ENCODE measurements around the gene NKX1-1. TPM values are rescaled to one million over a fixed set of nuclear protein-coding genes. Genes with fewer than 3 reads are reported as not detected.
A peak's percentile ranks its signal among the peaks of the same experiment; 100 is the strongest.

Gene NKX1-1
- total RNA-seq, 2 experiments from 2014 or later: not detected

GRCh38 chr4:1416051-1416947, 10.1 kb upstream of the NKX1-1 start:
- Mint-ChIP-seq H3K4me3 (no peak overlapping the region), H3K4me1 (ENCODE audit: low read depth) (no peaks in the 10 kb centered on the region), H3K27ac (no peak overlapping the region), H3K27me3 (peaks cover 76% of the 10 kb centered on the region), H3K36me3 (ENCODE audit: low read depth) (no peaks in the 10 kb centered on the region), H3K9me3 (no peaks in the 10 kb centered on the region)
- Histone ChIP-seq H3K4me1 (ENCODE audit: insufficient read depth, low read length) (no peaks in the 10 kb centered on the region), H3K27me3 (ENCODE audit: control insufficient read depth in 1 of 2, insufficient read depth in 2 of 2, low read length in 2 of 2) (peaks cover 38 to 49% of the 10 kb centered on the region in 2 experiments), H3K36me3 (ENCODE audit: insufficient read depth, low read length) (no peaks in the 10 kb centered on the region), H3K9me3 (ENCODE audit: control insufficient read depth in 1 of 2, insufficient read depth in 1 of 2, low read length in 2 of 2) (peaks cover 0 to 43% of the 10 kb centered on the region in 2 experiments), H3K27ac (ENCODE audit: low read depth in 1 of 2, low read length in 2 of 2) (no peak overlapping the region), H3K4me3 (ENCODE audit: low read length) (no peak overlapping the region)
- CTCF ChIA-PET: no interaction called here
- DNase-seq: peak in 1 of 14 experiments; percentile 6
- ATAC-seq (ENCODE audit: poor library complexity): no peak
- intact Hi-C loops (cut with DNase I, micrococcal nuclease): no loop called here
- POLR2A ChIA-PET: no interaction called here
- TF ChIP-seq CTCF (IDR thresholded peaks at IDR 0.05): no peak

DNA sequence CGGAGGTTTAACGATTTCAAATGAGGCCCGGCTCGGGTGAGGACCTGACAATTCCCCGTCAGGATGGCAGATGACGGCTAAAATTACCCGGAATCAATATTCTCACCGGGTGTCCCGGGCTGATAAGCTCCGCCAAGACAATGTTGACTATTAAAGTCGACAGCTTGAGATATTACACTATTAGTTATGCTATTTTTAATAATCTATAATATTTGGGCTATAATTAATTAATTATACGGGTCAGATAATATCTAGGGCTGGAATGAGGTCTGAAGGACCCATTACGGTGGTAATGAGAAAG, 9.4 kb upstream of the NKX1-1 start:
- H3K27ac Mint-ChIP-seq: no peak overlapping the region
- intact Hi-C loops (cut with DNase I, micrococcal nuclease): no loop called here
- Histone ChIP-seq H3K4me1 (ENCODE audit: insufficient read depth, low read length) (no peaks in the 10 kb centered on the region), H3K4me3 (ENCODE audit: low read length) (no peak overlapping the region), H3K27ac (ENCODE audit: low read depth in 1 of 2, low read length in 2 of 2) (no peak overlapping the region), H3K9me3 (ENCODE audit: control insufficient read depth in 1 of 2, insufficient read depth in 1 of 2, low read length in 2 of 2) (peaks cover 0 to 50% of the 10 kb centered on the region in 2 experiments), H3K36me3 (ENCODE audit: insufficient read depth, low read length) (no peaks in the 10 kb centered on the region), H3K27me3 (ENCODE audit: control insufficient read depth in 1 of 2, insufficient read depth in 2 of 2, low read length in 2 of 2) (peaks cover 45 to 56% of the 10 kb centered on the region in 2 experiments)
- TF ChIP-seq CTCF (IDR thresholded peaks at IDR 0.05): no peak
- CTCF ChIA-PET: no interaction called here
- DNase-seq (no peak), ATAC-seq (ENCODE audit: poor library complexity) (no peak)
- POLR2A ChIA-PET: no interaction called here
- no peaks in the 10 kb centered on the region for H3K36me3 Mint-ChIP-seq (ENCODE audit: low read depth)
- no peaks in the 10 kb centered on the region for H3K4me1 Mint-ChIP-seq (ENCODE audit: low read depth)
- H3K4me3 Mint-ChIP-seq: no peak overlapping the region
- no peaks in the 10 kb centered on the region for H3K9me3 Mint-ChIP-seq
- H3K27me3 Mint-ChIP-seq: peaks cover 77% of the 10 kb centered on the region

DNA sequence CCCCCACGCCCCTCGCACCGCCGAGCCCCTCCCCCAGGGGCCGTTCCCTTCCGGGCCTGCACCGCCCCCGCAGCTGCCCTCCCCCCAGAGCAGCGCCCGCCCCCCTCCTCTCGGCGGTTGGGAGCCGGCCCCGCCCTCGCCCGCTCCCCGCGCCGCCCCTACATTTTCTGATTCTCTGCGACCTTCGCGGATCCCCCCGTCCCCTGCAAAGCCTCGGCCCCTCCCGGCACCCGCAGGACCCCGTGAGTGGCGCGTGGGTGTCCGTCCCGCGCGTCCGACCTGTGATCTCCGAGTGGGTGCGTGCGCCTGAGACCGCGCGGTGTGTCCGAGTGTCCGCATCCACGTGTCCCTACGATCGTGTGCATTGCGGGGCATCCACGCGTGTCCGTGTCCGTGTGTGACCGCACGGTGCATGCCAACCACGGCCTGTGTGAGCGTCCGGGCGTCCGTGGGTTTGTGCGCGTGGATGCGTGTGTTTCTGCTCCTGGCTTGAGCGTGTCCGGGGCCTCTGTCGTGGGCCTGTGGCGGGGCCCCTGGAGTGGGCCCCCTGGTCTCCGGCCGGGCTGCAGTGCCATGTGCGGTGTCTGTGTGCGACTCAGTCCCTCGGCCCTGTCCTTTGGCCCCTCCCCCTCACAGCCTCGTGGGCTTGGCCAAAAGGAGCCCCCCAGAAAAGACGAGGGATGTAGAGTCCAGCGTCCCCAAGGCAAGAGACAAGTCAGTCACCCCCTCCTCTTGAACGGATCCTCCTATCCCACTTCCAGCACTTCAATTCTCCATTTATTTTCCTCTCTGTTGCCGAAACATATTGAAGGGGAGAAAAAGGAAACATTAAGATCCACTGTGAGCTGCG, 8.8 kb upstream of the NKX1-1 start:
- no peaks in the 10 kb centered on the region for H3K4me1 Mint-ChIP-seq (ENCODE audit: low read depth)
- H3K36me3 ChIP-seq (ENCODE audit: insufficient read depth, low read length): no peaks in the 10 kb centered on the region
- H3K9me3 Mint-ChIP-seq: no peaks in the 10 kb centered on the region
- CTCF ChIA-PET: no interaction called here
- peaks cover 48 to 60% of the 10 kb centered on the region in 2 experiments for H3K27me3 ChIP-seq (ENCODE audit: control insufficient read depth in 1 of 2, insufficient read depth in 2 of 2, low read length in 2 of 2)
- TF ChIP-seq CTCF (IDR thresholded peaks at IDR 0.05): no peak
- POLR2A ChIA-PET: no interaction called here
- no peak overlapping the region for H3K27ac ChIP-seq (ENCODE audit: low read depth in 1 of 2, low read length in 2 of 2)
- H3K4me3 Mint-ChIP-seq: no peak overlapping the region
- no peaks in the 10 kb centered on the region for H3K4me1 ChIP-seq (ENCODE audit: insufficient read depth, low read length)
- ATAC-seq (ENCODE audit: poor library complexity): no peak
- DNase-seq: peak in 1 of 14 experiments; percentile 11
- peaks cover 78% of the 10 kb centered on the region for H3K27me3 Mint-ChIP-seq
- no peaks in the 10 kb centered on the region for H3K36me3 Mint-ChIP-seq (ENCODE audit: low read depth)
- H3K9me3 ChIP-seq (ENCODE audit: control insufficient read depth in 1 of 2, insufficient read depth in 1 of 2, low read length in 2 of 2): peaks cover 0 to 56% of the 10 kb centered on the region in 2 experiments
- H3K4me3 ChIP-seq (ENCODE audit: low read length): no peak overlapping the region
- no peak overlapping the region for H3K27ac Mint-ChIP-seq
- intact Hi-C loops (cut with DNase I, micrococcal nuclease): no loop called here

Data from CD4-positive, alpha-beta T cell (primary cell).